ENCODE data around the gene IL1R2. TPM values are rescaled to one million over a fixed set of nuclear protein-coding genes. Genes with fewer than 3 reads are reported as not detected.

Gene IL1R2
- total RNA-seq, 1 experiment from 2014 or later, result 0.59 TPM

- no peak for DNase-seq (ENCODE audit: low read depth)
Observed at GRCh38 chr2:101974663-101975062, 17.1 kb upstream of the IL1R2 start.

GRCh38 chr2:101975171-101975870 lies 16.4 kb upstream of the IL1R2 start:
- DNase-seq (ENCODE audit: low read depth), result no peak

GRCh38 chr2:101976891-101977290 lies 14.9 kb upstream of the IL1R2 start:
- DNase-seq (ENCODE audit: low read depth), result no peak

GRCh38 chr2:101980368-101980767 lies 11.4 kb upstream of the IL1R2 start:
- DNase-seq (ENCODE audit: low read depth), result no peak

- DNase-seq (ENCODE audit: low read depth), result no peak
Observed at GRCh38 chr2:101981066-101981465, 10.7 kb upstream of the IL1R2 start.

- DNase-seq (ENCODE audit: low read depth), result no peak
Observed at GRCh38 chr2:101981504-101981903, 10.3 kb upstream of the IL1R2 start.

GRCh38 chr2:101982495-101983029 lies 9.2 kb upstream of the IL1R2 start:
- no peak for DNase-seq (ENCODE audit: low read depth)

- DNase-seq (ENCODE audit: low read depth), result peak; percentile 17
Observed at GRCh38 chr2:101983486-101983885, 8.3 kb upstream of the IL1R2 start.

- no peak for DNase-seq (ENCODE audit: low read depth)
Observed at GRCh38 chr2:101983928-101984327, 7.8 kb upstream of the IL1R2 start.

- DNase-seq (ENCODE audit: low read depth), result no peak
Observed at GRCh38 chr2:101984656-101985055, 7.1 kb upstream of the IL1R2 start.

- no peak for DNase-seq (ENCODE audit: low read depth)
Observed at GRCh38 chr2:101985101-101985792, 6.5 kb upstream of the IL1R2 start.

- DNase-seq (ENCODE audit: low read depth), result no peak
Observed at GRCh38 chr2:101985793-101986164, 6.0 kb upstream of the IL1R2 start.

GRCh38 chr2:101986376-101986775 lies 5.4 kb upstream of the IL1R2 start:
- no peak for DNase-seq (ENCODE audit: low read depth)

- no peak for DNase-seq (ENCODE audit: low read depth)
Observed at GRCh38 chr2:101986804-101987740, 4.7 kb upstream of the IL1R2 start.

GRCh38 chr2:101987832-101988231 lies 3.9 kb upstream of the IL1R2 start:
- DNase-seq (ENCODE audit: low read depth), result no peak

GRCh38 chr2:101988541-101988940 lies 3.2 kb upstream of the IL1R2 start:
- DNase-seq (ENCODE audit: low read depth), result no peak

GRCh38 chr2:101989740-101990460 lies 1.9 kb upstream of the IL1R2 start:
- DNase-seq (ENCODE audit: low read depth), result no peak

GRCh38 chr2:101993772-101994171 lies 2.0 kb downstream of the IL1R2 start:
- DNase-seq (ENCODE audit: low read depth), result no peak

GRCh38 chr2:101995019-101995418 lies 3.3 kb downstream of the IL1R2 start:
- DNase-seq (ENCODE audit: low read depth), result no peak

- DNase-seq (ENCODE audit: low read depth), result no peak
Observed at GRCh38 chr2:101995804-101996203, 4.0 kb downstream of the IL1R2 start.

GRCh38 chr2:101998556-101998895 lies 6.8 kb downstream of the IL1R2 start:
- no peak for DNase-seq (ENCODE audit: low read depth)
